K562 (cell line): ENCODE results near the gene SLC5A12. TPM values are rescaled to one million over a fixed set of nuclear protein-coding genes. Genes with fewer than 3 reads are reported as not detected.

Experiments used
- ATAC-seq: fragments of 200-7000 bp; cut with Tn5 transposase; 3 replicates; pipeline ENCODE4 v1.9.1; 2020; ENCODE audit warnings: moderate library complexity
- BruUV-seq: library from RNA; stranded (reverse); fragments of 400-500 nt; replicated peaks from 2 replicates; lab custom pipeline; 2021; lab: Mats Ljungman, UMichigan
- CTCF ChIA-PET: fragments of 300-600 bp; formaldehyde crosslinking; extraction: SDS; loops from one replicate; lab custom pipeline; 2021; ENCODE audit warnings: low intra/inter-chr PET ratio; lab: Yijun Ruan, JAX
- POLR2A ChIA-PET: fragments of 300-600, 350-650 bp; sonication (Branson Sonifier 250); formaldehyde crosslinking; extraction: SDS; loops from one replicate; lab custom pipeline; 2021; ENCODE audit warnings: antibody characterized with exemption, inconsistent platforms; lab: Yijun Ruan, JAX
- DNase-seq, 4 experiments: peaks; one replicate each; pipeline versions ENCODE4 v3.0.0 to v3.0.0-alpha.2; 2011 to 2018; ENCODE audit warnings: low spot score in 3 of 4, mixed read lengths in 3 of 4; ENCODE audit errors: extremely low read depth in 1 of 4
- FAIRE-seq: peaks from 2 replicates; lab custom pipeline; 2011; peaks lifted over from hg19 to GRCh38; lab: Jason Lieb, UNC
- H2AFZ ChIP-seq: 2 replicates; pipeline ENCODE4 v1.6.0; 2011; ENCODE audit warnings: low read depth, low read length, control low read depth, inconsistent platforms
- H3K27ac ChIP-seq: fragments of 200-600 bp; 3 replicates; pipeline ENCODE4 v1.8.0; 2011; ENCODE audit warnings: low read depth, mild to moderate bottlenecking, control low read depth, inconsistent platforms, low read length, moderate library complexity, mixed read lengths; ENCODE audit errors: extremely low read depth
- H3K27me3 ChIP-seq, 2 experiments: fragments of 300-600 bp in 1 of 2; 2 replicates in 1 of 2; 3 replicates in 1 of 2; pipeline versions ENCODE4 v1.6.0 to v1.8.0; 2011; ENCODE audit warnings: inconsistent platforms in 2 of 2, low read length in 2 of 2, mild to moderate bottlenecking in 1 of 2, mixed read lengths in 1 of 2, moderate library complexity in 1 of 2; ENCODE audit not compliant: control insufficient read depth in 2 of 2, insufficient read depth in 2 of 2
- H3K36me3 ChIP-seq: fragments of 300-600 bp; 3 replicates; pipeline ENCODE4 v1.8.0; 2011; ENCODE audit warnings: mild to moderate bottlenecking, low read length, inconsistent platforms; ENCODE audit not compliant: control insufficient read depth, insufficient read depth
- H3K4me1 ChIP-seq, 2 experiments: fragments of 200-600 bp in 1 of 2; replicated peaks in 1 of 2; 2 replicates in 1 of 2; 3 replicates in 1 of 2; pipeline versions ENCODE4 v1.5.1 to v1.8.0; 2011; ENCODE audit warnings: inconsistent platforms in 2 of 2, low read length in 2 of 2, mild to moderate bottlenecking in 1 of 2, mixed read lengths in 1 of 2, moderate library complexity in 1 of 2; ENCODE audit not compliant: control insufficient read depth in 2 of 2, insufficient read depth in 2 of 2
- H3K4me2 ChIP-seq: 2 replicates; pipeline ENCODE4 v1.6.1; 2011; ENCODE audit warnings: low read length, control low read depth, inconsistent platforms, mixed read lengths; ENCODE audit not compliant: insufficient read depth
- H3K4me3 ChIP-seq: fragments of 200-600 bp; sonication (generic), shearing (Covaris generic); 2 replicates; pipeline ENCODE4 v1.5.1; 2016; ENCODE audit warnings: control low read depth, inconsistent platforms
- H3K79me2 ChIP-seq: fragments of 200-600 bp; 3 replicates; pipeline ENCODE4 v1.8.0; 2011; ENCODE audit warnings: low read length, inconsistent platforms; ENCODE audit not compliant: control insufficient read depth, insufficient read depth
- H3K9ac ChIP-seq, 2 experiments: 2 replicates each; pipeline versions ENCODE4 v1.6.0 to v1.6.1; 2011; ENCODE audit warnings: low read depth in 2 of 2, low read length in 2 of 2, control low read depth in 1 of 2, inconsistent platforms in 1 of 2, mild to moderate bottlenecking in 1 of 2, mixed read lengths in 1 of 2; ENCODE audit not compliant: insufficient read depth in 1 of 2
- H3K9me1 ChIP-seq: one replicate; pipeline ENCODE4 v1.6.0; 2011; ENCODE audit warnings: inconsistent platforms, mild to moderate bottlenecking, low read length, moderate library complexity; ENCODE audit not compliant: control insufficient read depth, insufficient read depth
- H3K9me3 ChIP-seq: replicated peaks from 2 replicates; pipeline ENCODE4 v1.5.1; 2011; ENCODE audit warnings: low read depth, low read length, inconsistent platforms; ENCODE audit not compliant: control insufficient read depth, insufficient read depth
- H4K20me1 ChIP-seq: replicated peaks from 2 replicates; pipeline ENCODE4 v1.6.1; 2011; ENCODE audit warnings: low read length, inconsistent platforms, mixed read lengths; ENCODE audit not compliant: control insufficient read depth, insufficient read depth
- CEBPG ChIP-seq, 3 experiments: fragments of 200-800 bp in 1 of 3; sonication (Bioruptor generic) in 1 of 3; sonication (generic) in 1 of 3; formaldehyde crosslinking in 1 of 3; IDR thresholded peaks in 2 of 3; conservative IDR thresholded peaks in 1 of 3; 2 replicates each; pipeline versions ENCODE4 v1.6.1 to v1.8.0; 2016 to 2022; ENCODE audit warnings: missing compliant biosample characterization in 2 of 3, missing genetic modification characterization in 2 of 3, mild to moderate bottlenecking in 1 of 3, missing genetic modification reagents in 1 of 3
- CTCF ChIP-seq, 3 experiments: IDR thresholded peaks in 2 of 3; conservative IDR thresholded peaks in 1 of 3; 2 replicates each; pipeline ENCODE4 v1.5.1; 2011 to 2012; ENCODE audit warnings: low read length in 3 of 3, mild to moderate bottlenecking in 3 of 3, control low read depth in 2 of 3, improper control_type of control experiment in 1 of 3, inconsistent platforms in 1 of 3, low read depth in 1 of 3, mixed read lengths in 1 of 3, moderate library complexity in 1 of 3; ENCODE audit not compliant: insufficient read depth in 2 of 3
- KDM1A ChIP-seq, 2 experiments: fragments of 450-650 bp; IDR thresholded peaks; 2 replicates each; pipeline ENCODE4 v1.6.1; 2016; ENCODE audit warnings: mild to moderate bottlenecking in 2 of 2
- MTA3 ChIP-seq: fragments of 450-650 bp; formaldehyde crosslinking; IDR thresholded peaks from 2 replicates; pipeline ENCODE4 v1.6.1; 2017; ENCODE audit warnings: mild to moderate bottlenecking, borderline replicate concordance
- RAD21 ChIP-seq, 2 experiments: fragments of 250-450 bp in 1 of 2; fragments of 450-650 bp in 1 of 2; sonication (Bioruptor Pico) in 1 of 2; formaldehyde crosslinking in 1 of 2; IDR thresholded peaks in 1 of 2; conservative IDR thresholded peaks in 1 of 2; 2 replicates each; pipeline versions ENCODE4 v1.4.0 to v1.8.0; 2020 to 2022; ENCODE audit warnings: mild to moderate bottlenecking in 2 of 2, moderate library complexity in 1 of 2
- RAD51 ChIP-seq: fragments of 450-650 bp; IDR thresholded peaks from 2 replicates; pipeline ENCODE4 v1.7.1; 2016; ENCODE audit warnings: low read depth, mild to moderate bottlenecking, borderline replicate concordance
- RBM34 ChIP-seq: fragments of 200-400 bp; formaldehyde crosslinking; IDR thresholded peaks from 2 replicates; pipeline ENCODE4 v1.6.1; 2018; ENCODE audit warnings: low read length, borderline replicate concordance; ENCODE audit not compliant: insufficient read depth
- SMAD3 ChIP-seq: fragments of 450-650 bp; formaldehyde crosslinking; conservative IDR thresholded peaks from 2 replicates; pipeline ENCODE4 v1.4.0; 2020; ENCODE audit warnings: mild to moderate bottlenecking
- SMC3 ChIP-seq: conservative IDR thresholded peaks from 2 replicates; pipeline ENCODE4 v1.6.1; 2011; ENCODE audit warnings: low read depth, low read length, improper control_type of control experiment; ENCODE audit not compliant: insufficient read depth
- ZBTB49 ChIP-seq: sonication (generic); formaldehyde crosslinking; IDR thresholded peaks from 2 replicates; pipeline ENCODE4 v1.8.0; 2022; ENCODE audit warnings: missing genetic modification reagents, mild to moderate bottlenecking, borderline replicate concordance
- WGBS: fragments of 100-300 bp; shearing (Covaris generic); methylation state at CpG from one replicate; pipeline ENCODE4 v1.1.6; 2016; ENCODE audit warnings: low coverage, mixed read lengths; ENCODE audit not compliant: insufficient coverage; ENCODE audit errors: missing lambda C conversion rate; 5-methylcytosine and 5-hydroxymethylcytosine counted together
- in situ Hi-C: fragments of 300-500 bp; cut with MboI; formaldehyde crosslinking; loops from 4 replicates; pipeline ENCODE4 v1.15.0; 2018; ENCODE audit warnings: inconsistent platforms, mixed read lengths
- intact Hi-C: fragments of 100-400 bp; cut with micrococcal nuclease; formaldehyde crosslinking; loops from 2 replicates; pipeline ENCODE4 v1.14.2; 2022
- polyA plus RNA-seq, 8 experiments: library from polyadenylated mRNA; depleted of rRNA in 4 of 8; stranded (reverse) in 5 of 8; unstranded in 3 of 8; fragments of >200 nt; fragmentation: Nextera tagmentation in 2 of 8; fragmentation: Illumina TruSeq in 1 of 8; extraction: Ambion mirVana in 2 of 8; extraction: Trizol in 1 of 8; gene quantifications; 2 replicates each; pipeline versions ENCODE4 v1.2.1 to v1.2.3, GENCODE V29; 2011 to 2014; ENCODE audit warnings: inconsistent platforms in 1 of 8, missing spikeins in 1 of 8
- total RNA-seq, 7 experiments: library from RNA; depleted of rRNA in 6 of 7; stranded (reverse); fragments of >200 nt in 6 of 7; fragmentation: Illumina TruSeq in 2 of 7; extraction: Trizol in 2 of 7; gene quantifications; 2 replicates each; pipeline versions ENCODE4 v1.2.1 to v1.2.3, GENCODE V29; 2011 to 2021; ENCODE audit warnings: low replicate concordance in 1 of 7
- TF ChIP-seq, protein P1 (sequence below): fragments of 200-800 bp; sonication (Bioruptor generic); IDR thresholded peaks from 2 replicates; pipeline ENCODE4 v1.6.1; 2017; ENCODE audit warnings: missing genetic modification characterization, missing compliant biosample characterization

Gene SLC5A12
- total and polyA plus RNA-seq, 9 of the 15 experiments (the other 6 are each of a cell fraction or from before 2014, with no cell fraction given): 0.03 to 0.16 (median 0.06) TPM; not detected in 5

DNA sequence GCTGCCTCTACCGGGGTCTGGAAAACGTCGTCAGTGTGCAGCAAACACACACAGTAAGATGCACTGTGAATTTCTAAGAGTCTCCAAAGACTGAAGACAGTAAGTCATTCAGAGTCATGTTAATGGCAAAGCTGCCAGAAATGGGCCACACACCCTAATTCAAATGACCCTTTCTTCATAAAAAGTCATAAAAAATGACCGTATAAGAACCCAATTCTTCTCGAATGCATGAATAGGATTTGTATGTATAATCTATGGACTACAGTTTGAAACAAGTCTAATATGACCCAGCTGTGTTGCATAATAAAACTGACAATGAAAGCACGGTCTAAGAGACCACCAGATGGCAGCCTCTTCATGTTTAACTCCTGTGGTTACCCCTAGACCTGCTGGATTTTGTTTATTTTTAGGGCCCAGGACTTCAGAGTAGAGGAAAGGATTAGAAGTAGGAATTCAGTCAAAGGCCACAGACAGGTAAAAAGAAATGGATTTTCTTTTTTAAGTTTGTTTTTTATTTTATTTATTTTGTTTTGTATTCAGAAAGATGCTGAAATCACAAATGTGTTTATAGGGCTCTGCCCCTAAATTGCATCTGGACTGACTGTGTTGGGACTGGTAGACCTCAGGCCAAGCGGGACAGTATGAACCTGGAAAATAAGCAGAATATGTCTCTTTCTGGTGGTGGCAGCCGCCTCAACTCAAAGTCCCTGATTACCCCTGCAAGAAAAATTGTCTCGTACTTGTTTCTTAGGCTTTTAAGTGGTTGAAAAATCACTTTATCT lies 32.1 kb upstream of the SLC5A12 start:
- Histone ChIP-seq H3K4me2 (no peak overlapping the region), H3K79me2 (no peaks in the 10 kb centered on the region), H3K9me3 (0 out of 2 replicates have a peak, but pooled peaks cover 2% of the 10 kb centered on the region), H3K4me1 (no peaks in the 10 kb centered on the region), H4K20me1 (no peaks in the 10 kb centered on the region), H3K9me1 (no peaks in the 10 kb centered on the region), H2AFZ (no peak overlapping the region), H3K36me3 (no peaks in the 10 kb centered on the region), H3K4me3 (no peak overlapping the region), H3K27me3 (no peaks in the 10 kb centered on the region), H3K27ac (no peak overlapping the region), H3K9ac (no peak overlapping the region)
- ChIA-PET CTCF (interaction anchor here (1.0 to 1.6 kb wide), 2 partner anchors 405 to 732 kb away, joined by 3 to 10 read pairs; no protein-coding TSS in a partner anchor), POLR2A (no interaction called here)
- FAIRE-seq (peak; percentile 26), DNase-seq (peak in 3 of 4 experiments; percentile 7 to 13 (median 8)), ATAC-seq (no peak)
- in situ Hi-C loops: loop anchor here (25.0 kb wide), 1 partner anchor 733 kb away; no protein-coding TSS in a partner anchor
- WGBS: under 1% methylated on average over 9 of the region's 9 CpGs
- BruUV-seq: no TSS peak
- intact Hi-C loops: loop anchor here (5.0 to 10.0 kb wide), 2 partner anchors 411 to 733 kb away; no protein-coding TSS in a partner anchor
- TF ChIP-seq RAD21 (CRISPR knock-in tag; conservative IDR thresholded peaks at IDR 0.05 in 1 of 2, IDR thresholded peaks at IDR 0.05 in 1 of 2) (peak; percentile 66 to 67), SMAD3 (no peak), RBM34 (no peak), KDM1A (IDR thresholded peaks at IDR 0.05) (no peak), MTA3 (no peak), CEBPG (CRISPR knock-in tag; IDR thresholded peaks at IDR 0.05) (no peak), CEBPG (tag; conservative IDR thresholded peaks at IDR 0.05 in 1 of 2, IDR thresholded peaks at IDR 0.05 in 1 of 2) (peak in 1 of 2 experiments; percentile 37; a peak in 1 of 4 replicates), ZBTB49 (no peak), RAD51 (no peak), SMC3 (0 out of 2 replicates have a peak, but pooled peaks have one; percentile 19), CTCF (IDR thresholded peaks at IDR 0.05 in 2 of 3, conservative IDR thresholded peaks at IDR 0.05 in 1 of 3; ENCODE audit: insufficient read depth in 2 of 3, low read depth in 1 of 3, low read length in 3 of 3) (peak in 2 of 3 experiments; percentile 16 to 29; a peak in 2 of 6 replicates)
- TF ChIP-seq, protein P1, sequence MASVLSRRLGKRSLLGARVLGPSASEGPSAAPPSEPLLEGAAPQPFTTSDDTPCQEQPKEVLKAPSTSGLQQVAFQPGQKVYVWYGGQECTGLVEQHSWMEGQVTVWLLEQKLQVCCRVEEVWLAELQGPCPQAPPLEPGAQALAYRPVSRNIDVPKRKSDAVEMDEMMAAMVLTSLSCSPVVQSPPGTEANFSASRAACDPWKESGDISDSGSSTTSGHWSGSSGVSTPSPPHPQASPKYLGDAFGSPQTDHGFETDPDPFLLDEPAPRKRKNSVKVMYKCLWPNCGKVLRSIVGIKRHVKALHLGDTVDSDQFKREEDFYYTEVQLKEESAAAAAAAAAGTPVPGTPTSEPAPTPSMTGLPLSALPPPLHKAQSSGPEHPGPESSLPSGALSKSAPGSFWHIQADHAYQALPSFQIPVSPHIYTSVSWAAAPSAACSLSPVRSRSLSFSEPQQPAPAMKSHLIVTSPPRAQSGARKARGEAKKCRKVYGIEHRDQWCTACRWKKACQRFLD (CRISPR knock-in tag): no peak
